ENCODE results near the gene MRPL38. TPM values are rescaled to one million over a fixed set of nuclear protein-coding genes. Genes with fewer than 3 reads are reported as not detected.

MRPL38 gene
- total RNA-seq, 1 experiment from 2014 or later = 108 TPM

GRCh38 chr17:75914643-75915267, 10.1 kb upstream of the MRPL38 start:
- Histone ChIP-seq H2BK12ac (ENCODE audit: insufficient read length, low read depth, low read length) (no peak overlapping the region), H3K18ac (ENCODE audit: insufficient read length, low read depth, low read length) (no peak overlapping the region), H3K23me2 (ENCODE audit: insufficient read length, low read depth, low read length, poor library complexity, severe bottlenecking) (peaks cover 3% of the 10 kb centered on the region), H3K23ac (ENCODE audit: insufficient read length, low read depth, low read length) (no peak overlapping the region), H2BK20ac (ENCODE audit: low read depth, low read length, poor library complexity, severe bottlenecking) (no peak overlapping the region), H3K27ac (ENCODE audit: insufficient read length, low read depth, low read length) (no peak overlapping the region), H3K4me1 (ENCODE audit: insufficient read depth, low read length) (no peaks in the 10 kb centered on the region), H3K9ac (ENCODE audit: extremely low read depth, insufficient read length, low read length) (no peak overlapping the region), H2BK5ac (ENCODE audit: insufficient read length, low read length) (no peak overlapping the region), H3K56ac (ENCODE audit: insufficient read length, low read depth, low read length) (no peak overlapping the region), H2BK120ac (ENCODE audit: low read depth, low read length, poor library complexity, severe bottlenecking) (no peak overlapping the region), H3K4ac (ENCODE audit: low read depth, low read length) (no peak overlapping the region), H4K8ac (replicated peaks; ENCODE audit: insufficient read length, low read depth, low read length) (no peak overlapping the region), H3K27me3 (ENCODE audit: insufficient read depth, low read length) (no peaks in the 10 kb centered on the region), H3T11ph (ENCODE audit: low read length) (no peak overlapping the region), H3K14ac (ENCODE audit: insufficient read depth, low read length) (no peak overlapping the region), H2AFZ (ENCODE audit: low read length) (no peak overlapping the region), H2AK5ac (ENCODE audit: insufficient read length, low read length) (no peak overlapping the region), H4K5ac (ENCODE audit: insufficient read length, low read depth, low read length) (no peak overlapping the region), H4K20me1 (ENCODE audit: control insufficient read depth, insufficient read depth, insufficient read length) (no peaks in the 10 kb centered on the region), H4K91ac (ENCODE audit: insufficient read length, low read depth, low read length) (no peak overlapping the region), H3K4me2 (ENCODE audit: insufficient read depth, insufficient read length, low read length) (no peak overlapping the region), H3K9me3 (ENCODE audit: control insufficient read depth, low read depth, low read length) (no peaks in the 10 kb centered on the region), H3K79me2 (ENCODE audit: insufficient read depth, low read length) (no peaks in the 10 kb centered on the region), H2BK15ac (ENCODE audit: low read depth, low read length) (no peak overlapping the region), H3K79me1 (ENCODE audit: insufficient read depth, low read depth, low read length, poor library complexity, severe bottlenecking) (no peaks in the 10 kb centered on the region)
- Mint-ChIP-seq H3K27ac (peak overlapping the region in 2 of 3 experiments; percentile 61 to 68; a peak in 1 of 7 replicates), H3K9me3 (no peaks in the 10 kb centered on the region), H3K36me3 (ENCODE audit: insufficient read depth in 1 of 3, low read depth in 3 of 3) (peaks cover 0 to 22% (median 2%) of the 10 kb centered on the region in 3 experiments; a peak in 4 of 7 replicates), H3K4me3 (no peak overlapping the region), H3K4me1 (peaks cover 2 to 5% of the 10 kb centered on the region in 2 experiments; a peak in 2 of 4 replicates), H3K27me3 (ENCODE audit: low read depth) (no peaks in the 10 kb centered on the region)
- peak; percentile 83 for DNase-seq
- peak; percentile 27; the same call in 2 of the 3 replicates for TF ChIP-seq CTCF (conservative IDR thresholded peaks at IDR 0.05)
- no CpG with 5 or more reads among the region's 34 CpGs for WGBS (ENCODE audit: extremely low coverage, insufficient read length, low lambda C conversion rate)
